Adrenal gland (tissue), 5 donors: ENCODE data around the gene TOLLIP.

Source experiments
- CTCF ChIP-seq, 6 experiments: fragments of 450-650 bp in 4 of 6; fragments of 200-600 bp in 2 of 6; sonication (generic) in 1 of 6; IDR thresholded peaks; 1 replicate in 5 of 6; 2 replicates in 1 of 6; pipeline versions ENCODE4 v1.5.1 to v1.8.0; 2016 to 2021; ENCODE audit warnings: antibody characterized with exemption in 6 of 6, mild to moderate bottlenecking in 2 of 6, moderate library complexity in 1 of 6
- POLR2A ChIP-seq, 2 donors: fragments of 450-650 bp; IDR thresholded peaks; one replicate each; pipeline ENCODE4 v1.6.1; 2017; ENCODE audit warnings: antibody characterized with exemption in 2 of 2, mild to moderate bottlenecking in 2 of 2, moderate library complexity in 1 of 2
- donor health status: DM: no; HTN: no; CAD: no.

DNA sequence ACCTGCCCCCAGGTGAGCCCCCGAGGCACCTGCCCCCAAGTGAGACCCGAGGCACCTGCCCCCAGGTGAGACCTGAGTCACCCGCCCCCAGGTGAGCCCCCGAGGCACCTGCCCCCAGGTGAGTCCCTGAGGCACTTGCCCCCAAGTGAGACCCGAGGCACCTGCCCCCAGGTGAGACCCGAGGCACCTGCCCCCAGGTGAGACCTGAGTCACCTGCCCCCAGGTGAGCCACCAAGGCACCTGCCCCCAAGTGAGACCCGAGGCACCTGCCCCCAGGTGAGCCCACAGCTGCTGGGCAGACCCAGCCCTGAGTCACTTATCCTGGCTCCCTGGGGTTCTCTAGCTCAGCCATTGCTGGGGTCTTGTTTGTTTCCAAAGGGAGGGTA is 50.4 kb downstream of the TOLLIP start:
- TF ChIP-seq CTCF (IDR thresholded peaks at IDR 0.05) (no peak), POLR2A (IDR thresholded peaks at IDR 0.05) (no peak)
